WTC11 (cell line): ENCODE data around the gene LTBP4.
"Not testable (repeated sequence)": the region's sequence is repeated elsewhere in the genome, so short reads cannot be mapped to it uniquely, and the experiment has no call there.

Experiments used
- CTCF ChIP-seq: fragments of 200-600 bp; IDR thresholded peaks from 2 replicates; pipeline ENCODE4 v1.8.0; 2022; ENCODE audit warnings: antibody characterized with exemption
- NFATC4 ChIP-seq: fragments of 250-450 bp; sonication (Bioruptor Pico); IDR thresholded peaks from 2 replicates; pipeline ENCODE4 v1.9.0; 2021; ENCODE audit warnings: mild to moderate bottlenecking
- NR2C2 ChIP-seq: sonication (generic); formaldehyde crosslinking; IDR thresholded peaks from 2 replicates; pipeline ENCODE4 v1.8.0; 2022; ENCODE audit warnings: mild to moderate bottlenecking, missing genetic modification reagents
- RELA ChIP-seq: sonication (generic); formaldehyde crosslinking; IDR thresholded peaks from 2 replicates; pipeline ENCODE4 v1.8.1; 2022; ENCODE audit warnings: missing genetic modification reagents, mild to moderate bottlenecking, borderline replicate concordance
- SMAD4 ChIP-seq: sonication (generic); formaldehyde crosslinking; IDR thresholded peaks from 2 replicates; pipeline ENCODE4 v1.8.0; 2022; ENCODE audit warnings: mild to moderate bottlenecking, missing genetic modification reagents
- SP1 ChIP-seq: sonication (generic); formaldehyde crosslinking; conservative IDR thresholded peaks from 2 replicates; pipeline ENCODE4 v1.8.1; 2022; ENCODE audit warnings: missing genetic modification reagents
- ZNF512 ChIP-seq: sonication (generic); formaldehyde crosslinking; IDR thresholded peaks from 2 replicates; pipeline ENCODE4 v1.8.1; 2022; ENCODE audit warnings: missing genetic modification reagents, borderline replicate concordance

GRCh38 chr19:40564535-40564934 is 36.6 kb upstream of the LTBP4 start:
- not testable (repeated sequence) for TF ChIP-seq NFATC4 (CRISPR knock-in tag); SMAD4 (CRISPR knock-in tag); ZNF512 (CRISPR knock-in tag); RELA (CRISPR knock-in tag); CTCF; NR2C2 (CRISPR knock-in tag); SP1 (CRISPR knock-in tag)
